Measurements from ENCODE around the gene BICC1. TPM values are rescaled to one million over a fixed set of nuclear protein-coding genes. Genes with fewer than 3 reads are reported as not detected.

BICC1 gene
- total RNA-seq, 1 experiment from 2014 or later, result 13.9 TPM

GRCh38 chr10:58518775-58519174 is 6.1 kb downstream of the BICC1 start:
- ATAC-seq, result peak; percentile 53
- Histone ChIP-seq H3K4me1 (ENCODE audit: insufficient read depth, low read length) (peaks cover 23% of the 10 kb centered on the region; the same call in 1 of the 2 replicates), H3K4me2 (ENCODE audit: low read length) (peak overlapping the region; percentile 52), H3K4me3 (ENCODE audit: low read length) (0 out of 2 replicates have a peak overlapping the region, but pooled peaks have one; percentile 5), H3K9me3 (ENCODE audit: low read length) (no peaks in the 10 kb centered on the region), H3K9ac (ENCODE audit: low read length) (no peak overlapping the region), H3F3A (ENCODE audit: low read length, unreplicated experiment) (no peaks in the 10 kb centered on the region), H3K36me3 (ENCODE audit: low read depth, low read length) (no peaks in the 10 kb centered on the region), H3K27ac (ENCODE audit: low read length) (no peak overlapping the region), H2AFZ (ENCODE audit: low read length) (0 out of 2 replicates have a peak overlapping the region, but pooled peaks have one; percentile 1), H3K79me2 (ENCODE audit: low read length) (peaks cover 70% of the 10 kb centered on the region), H3K27me3 (ENCODE audit: low read length) (peaks cover 20% of the 10 kb centered on the region), H4K20me1 (ENCODE audit: low read length) (no peaks in the 10 kb centered on the region), H3K9me2 (replicated peaks; ENCODE audit: low read length) (no peaks in the 10 kb centered on the region)
- BruUV-seq (replicated peaks), result no TSS peak
- ChIA-PET POLR2A (ENCODE audit: unreplicated experiment) (no interaction called here), CTCF (no interaction called here)
- intact Hi-C loops (cut with micrococcal nuclease), result loop anchor here (5.0 to 10.0 kb wide), 2 partner anchors 106 to 224 kb away; no protein-coding TSS in a partner anchor
- no peak for TF ChIP-seq EZH2 (IDR thresholded peaks at IDR 0.05; ENCODE audit: low read length, unreplicated experiment)
- peak; percentile 57 for DNase-seq

GRCh38 chr10:58529077-58529728 is 16.5 kb downstream of the BICC1 start:
- Histone ChIP-seq H2AFZ (ENCODE audit: low read length) (no peak overlapping the region), H3K9ac (ENCODE audit: low read length) (no peak overlapping the region), H3K9me3 (ENCODE audit: low read length) (no peaks in the 10 kb centered on the region), H3K4me2 (ENCODE audit: low read length) (no peak overlapping the region), H3K27ac (ENCODE audit: low read length) (no peak overlapping the region), H3K36me3 (ENCODE audit: low read depth, low read length) (no peaks in the 10 kb centered on the region), H3K9me2 (replicated peaks; ENCODE audit: low read length) (no peaks in the 10 kb centered on the region), H3K27me3 (ENCODE audit: low read length) (0 out of 2 replicates have a peak, but pooled peaks cover 3% of the 10 kb centered on the region), H4K20me1 (ENCODE audit: low read length) (no peaks in the 10 kb centered on the region), H3K4me1 (ENCODE audit: insufficient read depth, low read length) (no peaks in the 10 kb centered on the region), H3F3A (ENCODE audit: low read length, unreplicated experiment) (no peaks in the 10 kb centered on the region), H3K4me3 (ENCODE audit: low read length) (no peak overlapping the region), H3K79me2 (ENCODE audit: low read length) (peaks cover 20% of the 10 kb centered on the region)
- BruUV-seq (replicated peaks), result no TSS peak
- TF ChIP-seq CTCF (conservative IDR thresholded peaks at IDR 0.05; ENCODE audit: low read depth, low read length), result no peak
- no peak for TF ChIP-seq EZH2 (IDR thresholded peaks at IDR 0.05; ENCODE audit: low read length, unreplicated experiment)
- TF ChIP-seq EZH2phosphoT487 (IDR thresholded peaks at IDR 0.05; ENCODE audit: borderline replicate concordance, low read length), result no peak
- ATAC-seq, result no peak
- ChIA-PET POLR2A (ENCODE audit: unreplicated experiment) (interaction anchor here (0.5 kb wide), 1 partner anchor 113 kb away, joined by 5 read pairs; no protein-coding TSS in a partner anchor), CTCF (interaction anchor here (0.8 kb wide), 1 partner anchor 115 kb away, joined by 4 read pairs; no protein-coding TSS in a partner anchor)
- no peak for DNase-seq
- intact Hi-C loops (cut with micrococcal nuclease), result no loop called here

DNA sequence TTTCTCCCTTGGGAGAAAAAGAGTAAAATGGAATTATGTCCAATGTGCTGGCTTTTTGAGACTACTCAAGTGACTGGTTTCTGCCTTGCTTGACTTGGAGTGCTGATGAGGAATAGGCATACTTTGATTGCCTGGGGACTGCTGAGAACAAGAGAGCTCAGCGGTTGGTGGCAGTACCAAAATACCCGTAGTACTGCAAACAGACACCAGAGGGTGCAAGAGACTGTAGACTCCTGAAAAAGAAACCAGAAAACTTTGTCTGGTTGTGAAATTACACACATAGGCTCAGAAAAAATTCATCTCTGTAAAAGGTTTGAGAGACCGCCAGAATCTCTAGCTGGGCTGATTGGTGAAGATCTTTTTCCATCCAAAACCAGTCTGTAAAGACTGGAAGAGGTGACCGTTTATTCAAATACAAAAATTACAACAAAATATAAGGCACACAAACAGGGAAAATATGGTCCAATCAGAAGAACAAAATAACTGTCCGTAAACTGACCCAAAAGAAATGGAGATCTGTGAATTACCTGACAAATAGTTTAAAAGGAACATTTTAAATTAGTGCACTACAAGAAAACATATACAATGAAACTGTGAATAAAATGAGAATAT is 18.5 kb downstream of the BICC1 start:
- no peak for TF ChIP-seq EZH2 (IDR thresholded peaks at IDR 0.05; ENCODE audit: low read length, unreplicated experiment)
- peak; percentile 93 for TF ChIP-seq CTCF (conservative IDR thresholded peaks at IDR 0.05; ENCODE audit: low read depth, low read length)
- ChIA-PET POLR2A (ENCODE audit: unreplicated experiment) (interaction anchor here (0.7 kb wide), 1 partner anchor 1230 kb away, joined by 3 read pairs; no protein-coding TSS in a partner anchor), CTCF (interaction anchor here (0.5 to 2.0 kb wide), 14 partner anchors 13 to 653 kb away, joined by 3 to 26 read pairs (median 3); no protein-coding TSS in a partner anchor)
- H3K27ac ChIP-seq (ENCODE audit: low read length), result no peak overlapping the region
- DNase-seq (peak; percentile 97), ATAC-seq (peak; percentile 97)
- H2AFZ ChIP-seq (ENCODE audit: low read length), result 0 out of 2 replicates have a peak overlapping the region, but pooled peaks have one; percentile 13
- no peak overlapping the region for H3K9ac ChIP-seq (ENCODE audit: low read length)
- H3F3A ChIP-seq (ENCODE audit: low read length, unreplicated experiment), result no peaks in the 10 kb centered on the region
- H3K9me3 ChIP-seq (ENCODE audit: low read length), result 0 out of 2 replicates have a peak, but pooled peaks cover 5% of the 10 kb centered on the region
- no peak overlapping the region for H3K4me3 ChIP-seq (ENCODE audit: low read length)
- H3K36me3 ChIP-seq (ENCODE audit: low read depth, low read length), result no peaks in the 10 kb centered on the region
- no TSS peak for BruUV-seq (replicated peaks)
- H3K4me2 ChIP-seq (ENCODE audit: low read length), result peak overlapping the region; percentile 24; the same call in 1 of the 2 replicates
- H4K20me1 ChIP-seq (ENCODE audit: low read length), result no peaks in the 10 kb centered on the region
- H3K9me2 ChIP-seq (replicated peaks; ENCODE audit: low read length), result no peaks in the 10 kb centered on the region
- intact Hi-C loops (cut with micrococcal nuclease), result loop anchor here (1.0 to 5.0 kb wide), 6 partner anchors 110 to 650 kb away; no protein-coding TSS in a partner anchor
- H3K4me1 ChIP-seq (ENCODE audit: insufficient read depth, low read length), result no peaks in the 10 kb centered on the region
- peaks cover 15% of the 10 kb centered on the region for H3K79me2 ChIP-seq (ENCODE audit: low read length)
- H3K27me3 ChIP-seq (ENCODE audit: low read length), result peaks cover 4% of the 10 kb centered on the region; the same call in 1 of the 2 replicates

Measured in PC-3 (cell line).